ELF-1 (cell line): ENCODE measurements around the gene KCNG2.

Source experiments
- DNase-seq: peaks from one replicate; pipeline ENCODE4 v3.0.0-alpha.2; 2016; ENCODE audit warnings: low read depth, low spot score

KCNG2 gene

DNA sequence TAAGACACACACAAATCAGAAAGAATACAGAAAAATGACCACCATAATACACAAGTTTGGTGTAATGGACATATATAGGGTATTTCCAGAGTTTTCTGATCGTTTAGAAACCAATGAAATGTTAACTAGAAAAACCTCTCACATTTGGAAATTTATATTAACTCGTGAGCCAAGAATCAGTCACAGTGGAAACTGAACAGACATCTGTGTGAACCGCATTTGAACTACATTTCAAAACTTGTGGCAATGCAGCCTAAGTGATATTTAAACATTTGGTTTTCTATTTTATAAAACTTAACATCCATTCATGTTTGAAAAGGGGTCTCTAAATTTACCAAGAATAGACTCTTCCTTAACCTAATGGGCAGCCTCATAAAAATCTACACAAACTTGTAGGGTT, 29.0 kb upstream of the KCNG2 start:
- DNase-seq = no peak

- DNase-seq = no peak
Observed at GRCh38 chr18:79769698-79770500, 27.8 kb upstream of the KCNG2 start.

- no peak for DNase-seq
Observed at GRCh38 chr18:79770501-79770815, 27.3 kb upstream of the KCNG2 start.

DNA sequence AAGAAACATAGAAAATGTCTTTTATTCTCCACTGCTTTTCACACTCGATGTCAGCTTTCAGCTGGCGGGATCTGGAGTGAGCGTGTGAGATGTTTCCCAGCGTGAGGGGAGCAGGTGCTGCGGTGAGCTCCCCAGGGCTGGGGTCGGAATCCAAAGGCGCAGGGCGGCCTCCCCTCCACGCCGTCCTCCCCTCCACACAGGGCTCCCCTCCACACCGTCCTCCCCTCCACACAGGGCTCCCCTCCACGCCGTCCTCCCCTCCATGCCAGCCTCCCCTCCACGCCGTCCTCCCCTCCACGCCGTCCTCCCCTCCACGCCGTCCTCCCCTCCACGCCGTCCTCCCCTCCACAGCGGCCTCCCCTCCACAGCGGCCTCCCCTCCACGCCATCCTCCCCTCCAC, 26.9 kb upstream of the KCNG2 start:
- no peak for DNase-seq

DNA sequence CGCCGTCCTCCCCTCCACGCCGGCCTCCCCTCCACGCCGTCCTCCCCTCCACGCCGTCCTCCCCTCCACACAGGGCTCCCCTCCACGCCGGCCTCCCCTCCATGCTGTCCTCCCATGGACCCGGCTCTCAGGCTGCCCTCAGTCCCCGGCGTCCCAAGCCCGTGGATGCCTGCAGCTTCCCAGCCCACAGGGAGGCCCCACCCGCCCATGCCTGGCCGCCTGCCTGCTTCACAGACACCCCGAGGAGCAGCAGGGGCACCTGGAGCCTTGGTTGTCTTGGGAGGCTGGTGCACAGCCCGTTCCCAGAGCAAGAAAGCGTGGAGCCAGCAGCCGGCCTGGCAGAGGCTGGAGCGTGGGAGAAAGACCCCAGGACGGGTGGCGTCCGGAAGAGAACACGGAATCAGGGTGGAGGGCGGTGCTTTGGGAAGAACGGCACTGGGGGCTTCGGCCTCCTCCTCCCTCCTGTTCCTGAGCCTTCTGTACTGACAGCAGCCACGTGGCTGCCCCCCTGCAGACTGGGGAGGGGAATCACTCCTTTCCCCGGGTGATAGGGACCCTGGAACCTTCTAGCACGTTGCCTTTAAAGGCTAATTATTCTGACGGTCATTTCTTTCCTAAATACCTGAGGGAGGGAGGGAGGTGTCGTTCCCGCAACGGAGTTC, 26.2 kb upstream of the KCNG2 start:
- DNase-seq = no peak

DNA sequence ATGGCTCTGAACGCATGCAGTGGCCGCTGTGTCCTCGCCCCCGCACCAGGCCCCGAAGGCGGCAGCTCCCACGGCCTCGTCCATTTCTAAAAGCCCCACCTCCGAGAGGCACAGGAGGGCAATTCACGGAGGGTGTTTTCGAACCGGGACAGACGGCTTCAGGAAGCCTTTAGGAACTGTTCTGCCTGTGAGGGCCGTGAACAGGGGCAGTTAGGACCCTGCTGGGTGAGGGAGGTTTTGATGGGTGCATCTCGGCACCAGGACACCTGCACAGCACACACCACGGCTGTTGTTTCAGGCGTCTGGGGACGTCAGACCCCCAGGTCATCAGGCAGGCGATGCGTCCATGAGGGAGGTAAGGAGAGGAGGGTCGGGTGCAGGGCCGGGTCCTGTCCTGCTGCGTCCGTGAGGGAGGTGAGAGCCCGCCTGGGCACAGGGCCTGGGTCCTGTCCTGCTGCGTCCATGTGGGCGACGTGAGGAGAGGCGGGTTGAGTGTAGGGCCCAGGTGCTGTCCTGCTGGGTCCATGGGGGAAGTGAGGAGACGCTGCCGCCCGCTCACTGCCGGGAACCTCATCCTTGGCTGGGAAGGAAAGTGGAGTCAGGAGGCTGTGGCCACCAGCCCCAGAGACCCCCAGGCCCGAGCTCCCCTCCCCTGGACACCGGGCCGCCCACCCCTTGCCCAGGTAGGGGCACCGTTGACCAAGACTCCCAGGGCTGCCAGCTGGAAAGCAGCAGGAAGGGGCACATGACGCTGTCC, 25.5 kb upstream of the KCNG2 start:
- DNase-seq = no peak

DNA sequence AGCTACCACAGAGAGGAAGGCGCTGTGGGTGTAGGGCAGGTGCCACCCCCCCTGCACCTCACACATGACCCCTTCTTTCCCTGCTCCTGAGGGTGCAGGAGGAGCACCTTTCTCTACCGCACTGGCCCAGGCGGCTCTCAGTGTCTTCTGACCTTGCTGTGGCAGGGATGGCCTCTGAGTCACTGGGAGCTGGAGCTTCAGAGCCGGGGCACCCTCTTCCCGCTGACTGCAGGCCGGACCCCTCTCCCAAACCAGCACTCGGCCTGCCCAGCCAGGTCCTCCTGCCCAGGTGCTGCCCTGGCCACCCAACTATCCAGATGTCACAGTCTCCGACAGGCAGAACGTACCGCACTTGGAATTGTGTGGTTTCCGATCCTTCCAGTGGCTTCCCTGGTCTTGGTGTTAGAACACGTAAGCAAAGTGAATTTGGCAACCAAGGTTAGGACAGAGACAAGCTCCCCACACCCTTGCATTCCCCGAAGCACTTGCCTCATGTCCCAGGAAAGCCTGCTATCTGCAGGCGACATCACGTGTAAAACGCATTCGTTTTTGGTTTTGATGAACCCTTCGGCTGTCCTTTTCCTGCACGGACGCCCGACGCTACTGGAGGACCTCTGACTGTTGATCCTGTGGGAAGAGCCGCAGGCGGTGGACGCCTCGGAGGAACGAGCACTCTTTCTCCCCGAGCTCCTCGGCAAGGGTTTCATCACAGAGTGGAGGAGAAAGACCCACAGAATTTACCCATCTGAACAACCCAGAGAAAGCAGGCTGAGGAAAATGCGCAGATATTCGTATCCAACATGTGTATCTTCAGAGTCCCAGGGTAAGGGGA, 24.7 kb upstream of the KCNG2 start:
- DNase-seq = no peak

DNA sequence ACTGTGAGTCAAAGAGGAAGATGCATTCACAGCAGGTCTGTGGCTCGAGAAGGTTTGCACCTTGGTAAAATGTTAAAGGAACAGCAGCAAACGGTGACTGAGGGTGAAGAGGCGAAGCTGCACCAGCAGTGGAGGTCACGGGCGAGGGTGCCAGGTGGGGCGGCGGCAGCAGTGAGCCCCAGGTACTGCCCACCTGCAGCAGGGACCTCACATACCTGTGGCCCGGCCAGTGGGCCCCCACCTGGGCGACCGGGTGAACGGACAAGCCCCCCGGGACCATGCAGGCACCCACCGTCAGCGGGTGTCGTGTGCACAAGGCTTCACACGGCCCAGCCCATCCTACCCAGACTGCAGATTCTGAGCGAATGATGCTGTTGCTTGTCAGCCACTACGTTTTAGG, 23.6 kb upstream of the KCNG2 start:
- DNase-seq = no peak

DNA sequence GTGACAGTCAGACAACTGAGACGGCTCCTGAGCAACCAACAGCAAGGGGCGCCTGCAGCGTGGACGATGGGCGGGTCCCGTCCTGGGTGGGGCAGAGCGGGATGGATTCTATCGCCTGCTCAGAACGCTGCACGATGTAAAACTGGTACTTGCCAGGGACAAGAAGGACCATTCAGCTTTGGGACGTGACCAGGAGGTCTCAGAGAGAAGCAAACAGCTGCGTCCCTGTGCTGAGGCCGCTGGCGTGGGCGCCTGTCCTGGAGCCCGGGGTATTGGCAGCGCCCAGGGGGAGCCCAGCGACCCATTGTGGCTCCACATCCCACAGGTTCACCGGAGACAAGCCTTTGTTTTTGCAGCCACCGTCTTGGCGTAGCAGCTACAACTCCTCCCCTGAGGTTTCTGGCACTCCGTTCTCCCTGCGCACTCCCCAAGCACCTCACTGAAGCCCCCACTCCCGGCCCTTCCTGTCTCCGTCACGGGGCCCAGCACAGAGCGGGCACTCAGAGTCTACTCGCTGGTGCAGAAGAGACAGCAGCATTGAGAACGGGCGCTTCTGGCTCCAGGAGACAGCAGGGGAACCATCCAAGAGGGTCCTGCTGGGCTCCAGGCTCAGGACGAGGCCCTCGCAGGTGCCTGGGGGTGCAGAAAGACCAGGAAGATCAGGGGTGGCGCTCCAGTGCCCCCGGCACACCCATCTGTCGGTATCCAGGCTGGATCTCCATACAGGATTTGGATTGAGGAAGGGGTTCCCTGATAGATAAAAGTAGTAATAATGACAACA, 22.1 kb upstream of the KCNG2 start:
- no peak for DNase-seq

DNA sequence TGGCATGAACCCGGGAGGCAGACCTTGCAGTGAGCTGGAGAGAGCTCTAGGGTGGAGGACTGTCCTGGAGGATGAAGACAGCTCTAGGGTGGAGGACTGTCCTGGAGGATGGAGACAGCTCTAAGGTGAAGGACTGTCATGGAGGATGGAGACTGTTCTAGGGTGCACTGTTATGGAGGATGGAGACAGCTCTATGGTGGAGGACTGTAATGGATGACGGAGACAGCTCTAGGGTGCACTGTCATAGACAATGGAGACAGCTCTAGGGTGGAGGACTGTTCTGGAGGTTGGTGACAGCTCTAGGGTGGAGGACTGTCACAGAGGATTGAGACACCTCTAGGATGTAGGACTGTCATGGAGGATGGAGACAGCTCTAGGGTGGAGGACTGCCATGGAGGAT, 21.1 kb upstream of the KCNG2 start:
- DNase-seq = no peak

- no peak for DNase-seq
Observed at GRCh38 chr18:79778291-79778791, 19.4 kb upstream of the KCNG2 start.

DNA sequence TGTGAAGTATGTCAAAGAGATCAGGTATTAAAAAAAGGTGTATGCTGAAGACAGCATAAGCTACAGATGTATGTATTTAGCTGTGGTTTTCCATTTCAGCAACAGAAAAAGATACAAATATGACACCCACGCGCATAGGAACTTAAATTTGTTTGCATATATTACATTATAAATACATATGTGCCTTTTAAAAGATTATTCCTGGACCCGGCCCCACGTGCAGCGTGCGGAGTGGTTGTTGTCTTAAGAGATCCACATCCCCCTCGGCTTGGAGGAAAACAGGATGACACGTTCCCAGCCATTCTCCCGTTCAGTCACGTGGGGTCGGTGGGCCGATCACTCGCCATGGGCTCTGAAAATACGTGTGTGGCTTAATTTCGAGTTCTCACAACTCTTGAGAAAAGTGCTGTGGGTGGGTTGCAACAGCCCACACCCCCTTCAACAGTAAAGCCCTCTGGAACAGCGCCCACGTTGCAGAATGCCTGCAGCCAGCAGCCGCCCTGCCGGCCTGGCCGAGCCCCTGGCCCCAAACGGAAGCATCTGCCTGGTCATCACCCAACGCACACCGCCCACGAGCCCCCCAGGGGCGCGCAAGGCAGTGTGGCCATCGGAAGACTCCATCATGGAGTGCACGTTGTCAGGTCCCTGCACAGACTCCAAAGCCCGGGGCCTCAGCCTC, 18.6 kb upstream of the KCNG2 start:
- DNase-seq = no peak

DNA sequence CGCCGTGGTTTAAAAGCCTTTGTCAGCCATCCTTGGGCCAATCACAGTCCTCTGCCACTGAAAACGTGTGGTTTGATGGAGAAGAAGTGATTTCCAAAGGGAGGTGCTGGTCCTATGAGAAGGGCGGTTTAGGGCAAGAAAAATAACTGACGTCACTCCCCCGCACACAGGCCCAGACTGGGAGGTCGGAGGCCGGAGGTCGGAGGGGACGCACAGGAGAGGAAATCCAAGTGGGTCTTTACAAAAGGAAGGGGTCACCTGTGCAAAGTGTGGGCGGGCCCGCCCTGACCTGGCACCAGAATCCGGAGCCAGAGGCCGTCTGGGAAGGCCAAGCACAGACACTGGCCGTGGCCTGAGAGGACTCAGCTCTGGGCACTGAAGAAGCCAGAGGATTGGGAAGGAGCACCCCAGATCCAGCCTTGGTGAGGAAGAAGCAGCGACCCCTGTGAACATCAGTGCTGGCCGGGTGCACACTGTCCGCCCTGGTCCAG, 18.0 kb upstream of the KCNG2 start:
- no peak for DNase-seq

GRCh38 chr18:79780547-79780946, 17.2 kb upstream of the KCNG2 start:
- no peak for DNase-seq

DNA sequence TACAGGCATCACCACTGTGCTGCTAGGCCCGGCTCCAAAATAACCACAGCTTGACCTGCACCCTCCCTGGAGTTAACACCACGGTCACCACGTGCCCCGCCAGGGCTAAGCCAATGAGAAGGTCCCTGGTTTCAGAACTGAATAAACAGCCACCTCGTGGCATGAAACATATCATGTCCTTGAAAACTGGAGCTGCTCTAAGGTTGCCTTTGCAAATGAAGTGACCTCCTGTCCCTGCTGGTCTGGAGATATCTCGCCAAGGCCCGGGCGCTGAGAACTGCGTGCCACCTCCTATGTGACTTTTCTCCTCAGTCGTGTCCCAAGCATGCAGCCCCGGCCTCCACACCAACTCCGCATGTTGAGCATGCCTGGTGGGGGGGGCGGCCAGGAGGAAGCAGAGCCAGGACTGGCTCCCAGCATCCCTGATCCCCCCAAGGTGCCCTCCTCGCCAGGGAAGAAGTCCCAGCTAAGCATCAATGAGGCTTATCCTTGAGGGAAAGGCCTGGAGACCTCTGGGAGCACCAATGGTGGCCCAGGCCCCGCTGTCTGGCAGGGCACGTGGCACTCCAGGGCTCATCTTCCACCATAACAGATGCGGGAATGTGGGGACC, 16.3 kb upstream of the KCNG2 start:
- no peak for DNase-seq

DNA sequence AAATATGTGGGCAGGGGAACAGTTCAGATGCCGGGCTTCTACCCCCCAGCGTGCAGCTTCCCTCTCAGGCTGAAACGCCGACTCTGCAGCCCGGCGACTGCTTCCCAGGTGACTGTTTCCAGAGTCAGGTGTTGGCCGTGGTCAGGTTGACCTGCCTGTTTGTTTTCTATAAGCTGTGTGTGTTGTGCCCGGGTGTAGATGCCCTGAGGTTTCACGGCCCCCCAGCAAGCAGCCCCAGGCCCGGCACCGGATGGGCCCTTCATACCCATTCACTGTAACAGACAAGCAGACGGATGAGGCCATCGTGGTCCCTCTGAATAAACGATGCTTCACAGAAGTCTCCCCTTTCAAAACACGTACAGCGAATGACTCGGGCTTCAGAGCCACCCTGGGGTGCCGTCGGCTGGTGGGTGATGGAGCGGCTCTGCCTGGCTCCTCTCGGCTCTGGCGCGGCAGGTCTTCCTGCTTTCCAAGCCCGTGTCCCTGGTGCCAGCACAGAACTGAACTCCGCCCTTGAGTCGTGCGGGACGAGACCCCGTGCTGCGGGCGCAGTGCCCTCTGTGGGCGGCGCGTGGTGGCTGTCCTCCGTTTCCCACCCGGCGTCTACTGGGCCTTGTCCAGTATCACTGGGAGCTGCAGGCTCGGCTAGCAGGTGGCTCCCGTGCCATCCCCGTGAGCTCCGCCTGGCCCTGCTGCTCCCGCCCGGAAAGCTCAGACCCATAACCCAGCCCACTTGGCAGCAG, 15.0 kb upstream of the KCNG2 start:
- DNase-seq = no peak

DNA sequence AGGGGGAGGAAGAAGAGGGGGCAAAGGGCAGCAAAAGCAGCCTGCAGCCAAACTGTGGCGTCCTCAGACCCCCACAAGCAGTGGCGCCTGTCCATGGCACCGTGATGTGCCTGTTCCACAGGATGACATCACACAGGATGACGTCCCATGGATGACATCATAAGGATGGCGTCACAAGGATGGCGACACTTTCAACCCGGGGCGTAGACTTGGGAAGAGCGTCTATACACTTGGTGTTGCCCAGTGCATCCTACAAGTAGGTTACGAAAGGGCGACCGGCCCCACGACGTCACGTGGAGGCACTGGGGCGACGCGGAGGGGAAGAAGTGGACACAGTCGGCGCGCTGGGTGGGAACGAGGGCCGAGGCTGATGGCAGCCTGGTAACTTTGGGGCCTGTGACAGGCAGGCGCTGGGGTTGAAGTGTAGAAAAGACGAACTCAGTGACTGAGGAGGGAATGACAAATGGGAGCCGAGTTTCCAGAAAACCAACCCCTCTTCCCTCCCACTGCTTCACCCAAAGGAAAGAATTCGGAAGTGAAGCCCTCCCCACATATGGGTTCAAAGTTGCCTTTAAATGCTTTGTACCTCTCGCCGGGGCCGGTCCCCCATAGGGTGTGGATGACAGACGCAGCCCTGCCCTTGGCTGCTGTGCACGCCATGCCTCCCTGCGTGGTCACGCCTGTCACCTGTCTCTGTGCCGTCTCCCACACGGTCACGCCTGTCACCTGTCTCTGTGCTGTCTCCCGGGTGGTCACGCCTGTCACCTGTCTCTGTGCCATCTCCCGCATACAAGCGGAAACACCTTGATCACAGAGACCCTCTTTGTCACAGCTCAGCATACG, 13.4 kb upstream of the KCNG2 start:
- no peak for DNase-seq
